GM21737 (cell line): ENCODE measurements around the gene CFAP74.
"Not testable (repeated sequence)": the region's sequence is repeated elsewhere in the genome, so short reads cannot be mapped to it uniquely, and the experiment has no call there.

Source experiments
- ATAC-seq: cut with Tn5 transposase; IDR thresholded peaks from one replicate; pipeline ENCODE4 v1.9.1; 2021; ENCODE audit warnings: mild to moderate bottlenecking, moderate library complexity; ENCODE audit not compliant: unreplicated experiment

The CFAP74 gene

DNA sequence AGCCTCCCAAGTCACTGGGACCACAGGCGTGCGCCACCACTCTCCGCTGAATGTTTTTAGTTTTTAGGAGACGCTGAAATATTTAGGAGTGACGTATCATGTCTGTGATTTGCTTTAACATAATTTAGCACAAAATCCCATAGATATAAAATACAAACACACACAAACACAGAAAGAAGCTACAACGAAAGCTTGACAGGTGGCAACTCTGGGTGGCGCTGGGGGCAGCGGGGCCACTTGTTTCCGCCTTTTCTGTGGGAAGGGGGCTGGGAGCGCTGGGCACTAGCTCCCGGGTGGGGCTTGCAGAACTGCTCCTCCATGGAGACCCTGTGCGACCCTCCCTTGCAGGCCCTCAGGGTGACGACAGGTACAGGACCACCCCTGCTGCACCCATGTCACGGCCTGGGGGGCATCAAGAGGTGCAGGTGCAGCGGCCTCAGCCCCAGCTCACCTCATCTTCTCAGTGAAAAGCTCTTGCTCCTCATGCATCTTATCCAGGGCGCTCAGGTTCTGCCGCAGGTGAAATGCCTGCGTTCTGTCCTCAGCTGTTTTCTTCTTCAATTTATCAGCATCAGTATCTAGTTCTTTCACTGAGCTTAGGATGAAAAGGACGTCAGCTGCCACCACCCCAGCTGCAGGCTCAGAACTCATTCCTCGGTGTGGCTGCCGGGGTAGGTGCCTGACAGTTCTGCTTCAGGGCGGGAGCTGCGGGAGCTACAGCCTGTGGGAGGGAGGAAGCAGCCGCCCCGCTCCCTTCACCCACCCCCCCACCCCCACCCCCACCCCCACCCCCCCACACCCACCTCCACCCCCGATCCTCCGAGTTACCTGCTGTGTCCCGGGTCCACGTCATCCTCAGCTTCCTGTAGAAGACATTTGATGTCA, 15.3 kb downstream of the CFAP74 start:
- ATAC-seq = no peak

DNA sequence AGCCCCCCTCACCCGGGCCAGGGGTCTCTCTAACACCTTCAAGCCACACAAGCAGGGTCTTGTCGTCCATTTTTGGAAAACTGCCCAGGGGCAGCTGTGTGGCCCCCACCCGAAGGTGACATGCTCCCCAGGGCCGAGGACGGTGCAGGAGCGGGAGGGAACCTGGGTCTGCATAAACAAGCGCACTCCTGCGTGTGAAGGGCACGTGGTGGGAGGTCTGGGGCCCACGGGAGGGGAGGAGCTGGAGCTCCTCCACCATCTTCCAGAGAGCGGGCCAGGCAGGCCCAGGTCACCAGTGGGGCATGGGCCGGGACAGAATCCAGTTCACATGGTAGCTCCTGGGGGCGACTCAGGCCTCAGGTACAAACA, 16.5 kb downstream of the CFAP74 start:
- ATAC-seq = no peak

DNA sequence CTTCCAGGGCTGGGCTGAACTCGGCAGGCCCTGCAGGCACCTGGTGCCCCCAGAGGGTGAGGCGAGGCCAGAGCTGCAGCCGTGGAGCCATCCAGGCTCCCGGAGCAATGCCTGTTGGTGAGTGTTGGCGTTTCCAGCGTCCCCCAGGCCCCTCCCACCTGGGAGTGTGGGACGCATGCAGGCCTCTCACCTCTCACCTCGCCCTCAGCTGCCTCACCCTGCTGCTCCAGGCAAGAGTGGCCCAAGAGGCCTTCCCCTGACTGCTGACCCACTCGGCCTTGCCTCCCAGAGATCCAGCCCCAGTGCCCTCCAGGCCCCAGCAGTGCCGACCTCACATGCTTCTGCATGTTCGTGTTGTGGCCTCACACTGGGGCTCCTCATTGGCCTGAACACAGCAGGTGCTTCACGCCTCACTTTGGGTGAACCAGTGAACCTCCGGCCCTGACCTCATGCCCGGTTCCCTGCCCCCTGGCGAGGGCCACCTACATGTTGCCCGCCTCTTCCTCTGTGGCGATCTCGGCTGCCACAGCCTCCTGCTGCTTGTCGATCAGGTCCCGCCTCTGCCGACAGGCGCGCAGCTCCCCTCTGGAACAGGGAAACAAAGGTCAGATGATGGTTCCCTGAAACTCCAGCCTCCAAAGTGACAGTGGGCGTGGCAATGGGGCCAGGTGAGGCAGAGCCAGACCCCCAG, 17.0 kb downstream of the CFAP74 start:
- ATAC-seq = no peak

DNA sequence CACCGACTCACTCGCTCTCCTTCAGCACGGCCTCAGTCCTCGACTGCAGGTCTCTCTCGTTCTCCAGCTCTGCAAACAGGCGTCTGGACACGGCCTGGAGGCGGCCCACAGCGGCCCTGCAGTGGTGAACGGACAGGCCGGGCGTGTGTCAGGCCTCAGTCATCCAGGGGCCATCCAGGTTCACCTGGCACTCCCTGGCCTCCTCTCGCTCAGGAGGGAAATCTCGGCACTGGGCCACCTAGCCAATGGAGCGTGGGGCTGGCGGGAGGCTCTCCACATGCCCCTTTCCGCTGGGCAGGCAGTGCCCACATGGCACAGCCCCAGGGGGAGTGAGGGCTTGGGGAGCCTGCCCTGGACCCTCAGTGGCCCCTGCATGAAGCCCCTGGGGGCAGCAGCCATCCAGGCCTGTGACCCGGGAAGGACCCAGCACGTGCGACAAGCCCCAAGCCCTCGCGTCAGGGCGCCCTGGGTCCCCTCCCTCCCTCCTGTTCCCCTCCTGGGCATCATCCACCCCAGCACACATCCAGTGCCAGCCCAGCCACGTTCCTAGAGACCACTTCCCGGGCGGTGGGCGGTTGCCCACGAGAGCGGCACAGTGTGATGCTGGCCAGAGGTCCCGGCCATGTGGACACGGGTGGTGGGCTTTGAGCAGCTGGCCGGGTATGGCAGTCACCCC, 18.1 kb downstream of the CFAP74 start:
- ATAC-seq = no peak

DNA sequence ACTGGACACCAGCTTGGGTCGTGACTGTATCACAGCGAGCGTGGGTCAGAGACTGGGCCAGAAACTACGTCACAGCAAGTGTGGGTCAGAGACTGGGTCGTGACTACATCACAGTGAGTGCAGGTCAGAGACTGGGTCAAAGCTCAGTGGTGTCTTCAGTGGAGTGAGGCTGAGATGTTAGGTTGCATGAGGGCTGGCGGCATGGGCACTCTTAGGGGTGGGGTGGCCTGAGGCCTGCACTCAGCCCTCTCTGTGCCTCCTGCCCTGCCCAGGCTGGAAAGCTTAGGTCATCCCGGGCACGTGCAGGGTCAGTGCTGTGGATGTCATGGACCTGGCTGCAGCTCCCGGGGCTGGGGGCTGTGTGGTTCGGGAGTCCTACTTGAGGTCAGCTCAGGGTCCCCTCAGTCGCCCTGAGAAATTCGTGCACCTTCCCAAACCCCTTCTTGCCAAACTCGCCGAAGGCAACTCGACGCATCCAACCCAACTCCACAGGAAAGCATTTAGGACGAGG, 19.0 kb downstream of the CFAP74 start:
- ATAC-seq = no peak

DNA sequence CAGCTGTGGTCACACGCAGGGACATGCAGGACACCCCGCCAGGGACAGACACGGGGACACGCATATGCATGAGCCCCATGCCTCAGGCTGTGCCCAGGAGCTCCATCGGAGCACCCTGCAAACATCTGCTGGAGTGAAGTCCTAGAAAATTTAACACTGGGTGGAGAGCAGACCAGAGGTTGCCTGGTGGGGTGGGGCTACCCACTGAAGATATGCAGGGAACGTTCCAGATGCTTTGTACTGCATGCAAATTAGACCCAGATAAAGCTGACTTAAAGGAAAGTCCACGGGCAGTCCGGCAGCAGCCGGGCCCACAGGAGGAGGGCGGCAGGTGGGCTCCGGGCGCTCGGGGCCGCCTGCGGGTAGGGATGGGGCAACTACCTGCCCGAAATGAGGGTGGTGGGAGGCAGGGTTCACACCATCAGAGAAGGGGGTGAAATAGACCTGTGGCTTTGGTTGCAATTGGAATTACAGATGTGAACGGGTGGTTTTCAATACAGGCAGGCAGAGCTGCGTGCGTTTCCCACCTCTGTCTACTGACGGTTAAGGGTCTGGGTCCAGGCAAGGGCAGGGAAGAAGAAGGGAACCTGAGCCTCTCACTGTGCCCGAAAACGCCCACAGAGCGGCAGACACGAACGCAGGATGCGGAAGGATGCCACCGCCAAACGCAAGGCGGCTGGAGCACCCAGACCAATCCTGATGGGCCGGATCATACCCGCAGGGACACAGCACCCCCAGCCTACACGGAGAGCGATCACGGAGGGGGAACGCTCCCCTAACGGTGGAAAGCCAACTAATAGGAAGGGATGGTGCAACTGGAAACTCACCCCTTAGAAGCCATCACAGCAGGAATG, 21.0 kb downstream of the CFAP74 start:
- no peak for ATAC-seq

DNA sequence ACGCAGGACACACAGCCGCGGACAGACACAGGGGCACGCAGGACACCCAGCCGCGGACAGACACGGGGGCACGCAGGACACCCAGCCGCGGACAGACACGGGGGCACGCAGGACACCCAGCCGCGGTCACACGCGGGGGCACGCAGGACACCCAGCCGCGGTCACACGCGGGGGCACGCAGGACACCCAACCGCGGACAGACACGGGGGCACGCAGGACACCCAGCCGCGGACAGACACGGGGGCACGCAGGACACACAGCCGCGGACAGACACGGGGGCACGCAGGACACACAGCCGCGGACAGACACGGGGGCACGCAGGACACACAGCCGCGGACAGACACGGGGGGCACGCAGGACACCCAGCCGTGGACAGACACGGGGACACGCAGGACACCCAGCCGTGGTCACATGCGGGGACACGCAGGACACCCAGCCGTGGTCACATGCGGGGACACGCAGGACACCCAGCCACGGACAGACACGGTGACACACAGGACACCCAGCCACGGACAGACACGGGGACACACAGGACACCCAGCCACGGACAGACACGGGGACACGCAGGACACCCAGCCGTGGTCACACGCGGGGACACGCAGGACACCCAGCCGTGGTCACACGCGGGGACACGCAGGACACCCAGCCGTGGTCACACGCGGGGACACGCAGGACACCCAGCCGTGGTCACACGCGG, 21.8 kb downstream of the CFAP74 start:
- ATAC-seq = not testable (repeated sequence)

DNA sequence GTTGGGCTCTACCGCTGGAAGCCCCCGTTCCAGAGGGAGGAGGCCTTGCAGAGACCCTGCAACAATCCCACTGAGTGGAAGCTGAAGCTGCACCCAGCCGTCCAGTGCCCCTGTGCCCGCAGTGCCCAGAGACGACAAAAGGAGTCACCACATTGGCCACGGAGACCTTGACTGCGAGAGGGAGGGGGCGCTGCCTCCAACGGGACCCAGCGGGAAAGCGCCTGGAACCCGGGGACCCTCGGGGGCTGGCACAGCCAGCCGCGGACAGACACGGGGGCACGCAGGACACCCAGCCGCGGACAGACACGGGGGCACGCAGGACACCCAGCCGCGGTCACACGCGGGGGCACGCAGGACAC, 22.5 kb downstream of the CFAP74 start:
- no peak for ATAC-seq

DNA sequence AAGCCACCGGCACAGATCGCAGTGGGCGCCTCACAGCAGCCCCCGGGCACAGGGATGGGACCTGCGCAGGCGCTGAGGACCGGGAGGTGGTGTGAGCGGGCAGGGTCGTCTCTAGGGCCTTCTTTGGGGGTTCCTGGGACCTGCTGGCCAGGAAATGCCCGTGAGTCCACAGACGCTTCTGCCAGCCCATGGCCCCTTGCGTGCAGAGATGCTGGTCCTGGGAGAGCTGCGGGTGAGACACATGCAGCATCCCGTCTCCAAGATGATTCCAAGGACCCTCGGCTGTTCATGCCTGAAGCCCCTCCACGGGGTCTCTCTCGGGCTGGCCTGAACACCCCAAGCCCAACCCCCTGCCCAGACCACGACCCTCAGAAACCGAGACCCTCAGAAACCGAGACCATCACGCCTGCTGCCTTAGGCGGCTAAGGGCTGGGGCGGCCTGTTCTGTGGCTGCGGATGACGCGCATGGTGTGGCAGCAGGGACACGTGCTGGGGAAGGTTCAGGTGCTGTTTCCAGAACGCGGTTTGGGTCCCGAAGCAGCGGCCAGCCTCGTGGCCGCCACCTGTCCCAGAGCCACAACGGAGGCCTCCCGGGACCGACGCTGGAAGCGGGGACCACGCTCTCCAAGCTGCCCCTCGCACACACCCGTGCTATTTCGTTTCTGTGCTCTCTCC, 23.0 kb downstream of the CFAP74 start:
- no peak for ATAC-seq

DNA sequence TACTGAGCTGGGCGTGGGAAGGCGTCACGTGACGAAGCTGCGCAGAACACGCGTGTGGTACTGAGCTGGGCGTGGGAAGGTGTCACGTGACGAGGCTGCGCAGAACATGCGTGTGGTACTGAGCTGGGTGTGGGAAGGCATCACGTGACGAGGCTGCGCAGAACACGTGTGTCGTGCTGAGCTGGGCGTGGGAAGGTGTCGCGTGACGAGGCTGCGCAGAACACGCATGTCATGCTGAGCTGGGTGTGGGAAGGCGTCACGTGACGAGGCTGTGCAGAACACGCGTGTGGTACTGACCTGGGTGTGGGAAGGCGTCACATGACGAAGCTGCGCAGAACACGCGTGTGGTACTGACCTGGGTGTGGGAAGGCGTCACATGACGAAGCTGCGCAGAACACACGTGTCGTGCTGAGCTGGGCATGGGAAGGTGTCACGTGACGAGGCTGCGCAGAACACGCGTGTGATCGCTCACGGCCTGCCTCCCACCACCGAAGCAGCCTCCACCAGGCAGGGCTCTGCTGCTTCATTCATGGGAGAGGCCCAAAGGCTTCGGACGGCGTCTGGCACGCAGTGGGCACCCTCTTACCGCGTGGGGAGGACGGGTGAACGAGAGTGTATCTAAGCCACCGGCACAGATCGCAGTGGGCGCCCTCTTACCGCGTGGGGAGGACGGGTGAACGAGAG, 24.0 kb downstream of the CFAP74 start:
- ATAC-seq = no peak

DNA sequence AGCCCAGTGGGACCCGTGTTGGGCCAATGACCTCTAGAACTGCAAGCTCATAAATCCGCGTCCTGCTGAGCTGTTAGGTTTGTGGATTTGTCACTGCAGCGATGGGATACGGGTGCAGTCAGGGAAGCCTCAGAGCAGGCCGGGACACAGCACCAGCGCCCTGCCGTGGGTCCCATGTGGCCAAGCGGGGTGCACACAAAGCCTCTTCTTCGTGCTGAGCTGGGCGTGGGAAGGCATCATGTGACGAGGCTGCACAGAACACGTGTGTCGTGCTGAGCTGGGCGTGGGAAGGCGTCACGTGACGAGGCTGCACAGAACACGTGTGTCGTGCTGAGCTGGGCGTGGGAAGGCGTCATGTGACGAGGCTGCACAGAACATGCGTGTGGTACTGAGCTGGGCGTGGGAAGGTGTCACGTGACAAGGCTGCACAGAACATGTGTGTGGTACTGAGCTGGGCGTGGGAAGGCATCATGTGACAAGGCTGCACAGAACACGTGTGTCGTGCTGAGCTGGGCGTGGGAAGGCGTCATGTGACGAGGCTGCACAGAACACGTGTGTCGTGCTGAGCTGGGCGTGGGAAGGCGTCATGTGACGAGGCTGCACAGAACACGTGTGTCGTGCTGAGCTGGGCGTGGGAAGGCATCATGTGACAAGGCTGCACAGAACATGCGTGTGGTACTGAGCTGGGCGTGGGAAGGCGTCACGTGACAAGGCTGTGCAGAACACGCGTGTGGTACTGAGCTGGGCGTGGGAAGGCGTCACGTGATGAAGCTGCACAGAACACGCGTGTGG, 24.7 kb downstream of the CFAP74 start:
- ATAC-seq = not testable (repeated sequence)

DNA sequence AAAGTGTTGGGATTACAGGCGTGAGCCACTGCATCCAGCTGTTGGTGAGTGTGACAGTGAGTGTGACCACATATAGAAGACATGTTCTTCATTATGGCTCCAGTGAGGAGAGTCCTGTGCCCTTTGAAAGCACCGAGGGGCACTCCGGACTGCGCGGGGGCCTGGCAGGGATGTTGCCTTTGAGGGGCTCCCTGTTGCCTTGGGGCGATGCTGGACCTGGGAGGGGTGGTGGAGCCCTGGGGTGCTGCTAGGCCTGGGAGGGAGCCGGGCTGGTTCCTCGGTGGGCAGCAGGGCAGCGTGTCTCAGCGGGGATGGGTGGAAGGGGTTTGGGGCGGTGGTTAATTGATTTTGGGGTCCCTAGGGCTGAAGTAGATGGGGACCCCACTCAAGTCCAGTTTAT, 25.5 kb downstream of the CFAP74 start:
- no peak for ATAC-seq

DNA sequence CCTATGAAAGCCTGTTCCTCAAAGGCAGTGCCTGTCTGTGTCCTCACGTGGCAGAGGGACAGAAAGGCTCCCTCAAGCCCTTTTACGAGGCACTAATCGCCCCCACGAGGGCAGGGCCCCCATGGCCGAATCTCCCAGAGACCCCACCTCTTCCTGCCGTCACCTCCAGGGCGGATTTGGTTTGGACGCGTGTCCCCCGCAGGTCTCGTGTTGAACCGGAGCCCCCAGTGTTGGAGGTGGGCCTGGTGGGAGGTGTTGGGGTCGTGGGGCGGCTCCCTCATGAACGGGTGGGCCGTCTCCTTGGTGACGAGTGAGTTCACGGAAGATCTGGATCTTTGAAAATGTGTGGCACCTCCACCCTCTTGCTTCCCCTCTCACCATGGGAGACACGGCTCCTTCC, 27.6 kb downstream of the CFAP74 start:
- no peak for ATAC-seq

DNA sequence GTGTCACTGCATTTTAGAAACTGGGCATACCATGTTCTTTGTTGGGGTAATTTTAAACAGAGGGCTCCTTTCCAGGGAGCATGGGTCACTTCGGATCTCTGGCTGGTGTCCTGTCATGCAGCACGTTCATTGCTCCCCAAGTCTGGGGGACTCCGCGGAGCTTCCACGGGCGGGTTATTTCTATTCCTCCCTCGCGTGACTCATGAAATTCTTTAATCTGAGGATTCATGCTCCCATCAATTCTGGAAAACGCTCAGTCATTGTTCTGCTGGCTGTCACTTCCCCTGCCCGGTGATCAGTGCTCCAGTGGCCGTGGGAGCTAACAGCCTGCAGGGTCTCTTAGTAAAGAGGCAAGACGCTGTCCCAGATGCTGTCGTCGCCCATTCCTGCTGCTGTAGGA, 28.1 kb downstream of the CFAP74 start:
- no peak for ATAC-seq

DNA sequence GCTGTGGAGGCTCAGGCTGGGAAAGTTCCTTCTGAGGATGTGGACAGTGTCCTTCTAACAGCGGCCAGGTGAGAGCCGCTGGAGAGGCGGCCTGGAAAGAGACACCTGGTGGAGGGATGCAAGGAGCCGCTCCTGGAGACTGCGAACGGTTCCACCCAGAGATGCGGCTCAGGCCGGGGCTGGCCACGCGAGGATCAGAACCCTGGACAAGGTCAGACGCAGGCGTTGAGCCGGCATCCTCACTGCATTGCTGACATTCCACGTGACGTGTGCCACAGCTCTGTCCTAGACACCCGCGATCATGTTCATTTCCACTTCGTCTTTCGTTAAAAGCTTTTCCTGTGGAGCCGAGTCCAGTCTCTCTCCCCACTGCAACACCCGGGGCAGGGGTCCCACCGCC, 28.8 kb downstream of the CFAP74 start:
- no peak for ATAC-seq

DNA sequence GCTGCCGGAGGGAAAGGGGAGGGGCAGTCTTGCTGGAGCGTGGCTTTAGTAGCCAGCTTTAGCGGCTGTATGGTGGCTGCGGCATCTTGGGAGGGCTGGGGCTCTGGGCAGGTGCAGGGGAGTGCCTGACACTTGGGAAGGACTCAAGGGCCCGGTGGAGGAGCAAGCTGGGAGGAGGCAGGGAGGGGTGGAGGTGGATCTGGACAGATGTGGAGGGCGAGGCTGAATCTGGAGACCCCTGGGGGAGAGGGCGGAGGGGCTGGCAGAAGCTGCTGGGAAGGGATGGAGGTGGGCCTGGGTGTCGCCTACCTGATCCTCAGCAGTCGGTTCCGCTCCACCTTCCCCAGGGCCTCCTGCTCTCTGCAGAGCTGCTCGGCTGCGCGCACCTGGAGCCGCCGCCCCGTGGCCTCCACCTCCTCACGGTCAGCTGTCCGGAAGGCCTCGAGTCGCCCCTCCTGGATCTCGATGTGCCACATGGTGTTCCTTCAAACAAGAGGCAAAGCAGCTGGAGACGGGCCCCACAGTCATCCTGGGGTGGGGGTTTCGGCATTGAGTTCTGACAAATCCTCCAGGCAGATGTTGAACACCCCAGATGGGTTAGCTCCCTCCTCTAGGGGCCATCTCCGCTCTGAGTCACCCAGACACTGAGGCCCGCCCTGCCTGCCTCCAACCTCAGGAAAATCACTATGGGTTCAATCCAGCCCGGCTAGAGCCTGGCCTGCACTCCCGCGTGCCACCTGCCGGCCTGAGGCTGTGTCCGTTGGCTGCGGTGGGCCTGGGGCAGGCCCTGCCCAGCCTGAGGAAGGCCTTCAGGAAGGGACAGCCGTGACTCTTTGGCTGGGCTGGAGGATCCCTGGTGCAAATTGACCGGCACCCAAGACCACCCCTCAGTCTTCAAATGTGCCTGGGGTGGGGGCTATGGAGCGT, 29.6 kb downstream of the CFAP74 start:
- no peak for ATAC-seq
